GM18861 (cell line): ENCODE measurements around the gene SOD2.
A peak's percentile ranks its signal among the peaks of the same experiment; 100 is the strongest.
"Not testable (repeated sequence)": the region's sequence is repeated elsewhere in the genome, so short reads cannot be mapped to it uniquely, and the experiment has no call there.

Source experiments
- ATAC-seq: cut with Tn5 transposase; IDR thresholded peaks from one replicate; pipeline ENCODE4 v1.9.1; 2021; ENCODE audit not compliant: unreplicated experiment

The SOD2 gene

GRCh38 chr6:159684013-159684304 is 9.1 kb downstream of the SOD2 start:
- ATAC-seq: no peak

- ATAC-seq: no peak
Observed at GRCh38 chr6:159682810-159683209, 10.2 kb downstream of the SOD2 start.

- no peak for ATAC-seq
Observed at GRCh38 chr6:159682295-159682694, 10.7 kb downstream of the SOD2 start.

GRCh38 chr6:159681191-159681880 is 11.7 kb downstream of the SOD2 start:
- ATAC-seq: no peak

GRCh38 chr6:159680104-159680503 is 12.9 kb downstream of the SOD2 start:
- no peak for ATAC-seq

- peak; percentile 49 for ATAC-seq
Observed at GRCh38 chr6:159679091-159680077, 13.7 kb downstream of the SOD2 start.

GRCh38 chr6:159678574-159678973 is 14.5 kb downstream of the SOD2 start:
- no peak for ATAC-seq

- no peak for ATAC-seq
Observed at GRCh38 chr6:159677506-159678165, 15.4 kb downstream of the SOD2 start.

- no peak for ATAC-seq
Observed at GRCh38 chr6:159676890-159677505, 16.0 kb downstream of the SOD2 start.

GRCh38 chr6:159676236-159676635 is 16.8 kb downstream of the SOD2 start:
- not testable (repeated sequence) for ATAC-seq

- ATAC-seq: no peak
Observed at GRCh38 chr6:159665868-159666635, 27.0 kb downstream of the SOD2 start.

GRCh38 chr6:159663368-159663889 is 29.6 kb downstream of the SOD2 start:
- ATAC-seq: not testable (repeated sequence)

- not testable (repeated sequence) for ATAC-seq
Observed at GRCh38 chr6:159661977-159662376, 31.1 kb downstream of the SOD2 start.

GRCh38 chr6:159655409-159655988 is 37.5 kb downstream of the SOD2 start:
- ATAC-seq: no peak

GRCh38 chr6:159654483-159655098 is 38.5 kb downstream of the SOD2 start:
- no peak for ATAC-seq

GRCh38 chr6:159650314-159650713 is 42.7 kb downstream of the SOD2 start:
- ATAC-seq: no peak

- no peak for ATAC-seq
Observed at GRCh38 chr6:159649441-159649840, 43.6 kb downstream of the SOD2 start.

- ATAC-seq: peak; percentile 100
Observed at GRCh38 chr6:159646733-159647132, 46.3 kb downstream of the SOD2 start.

GRCh38 chr6:159646116-159646515 is 46.9 kb downstream of the SOD2 start:
- no peak for ATAC-seq
